ENCODE results near the gene IKZF1. TPM values are rescaled to one million over a fixed set of nuclear protein-coding genes. Genes with fewer than 3 reads are reported as not detected.
A peak's percentile ranks its signal among the peaks of the same experiment; 100 is the strongest.
"Not testable (repeated sequence)": the region's sequence is repeated elsewhere in the genome, so short reads cannot be mapped to it uniquely, and the experiment has no call there.

Gene IKZF1
- total RNA-seq, 2 donors from 2014 or later = 5.6 to 11.2 TPM

GRCh38 chr7:50324113-50324512, 19.6 kb downstream of the IKZF1 start:
- intact Hi-C loops (cut with DNase I, micrococcal nuclease) = no loop called here
- DNase-seq = no peak
- ATAC-seq = no peak

- DNase-seq (no peak), ATAC-seq (no peak)
- intact Hi-C loops (cut with DNase I, micrococcal nuclease) = no loop called here
Measured at GRCh38 chr7:50327443-50327842, 22.9 kb downstream of the IKZF1 start.

- intact Hi-C loops (cut with DNase I, micrococcal nuclease) = no loop called here
- no peak for ATAC-seq
- DNase-seq = no peak
Measured at GRCh38 chr7:50329775-50330174, 25.3 kb downstream of the IKZF1 start.

- DNase-seq (no peak), ATAC-seq (no peak)
- intact Hi-C loops (cut with DNase I, micrococcal nuclease) = no loop called here
Measured at GRCh38 chr7:50330254-50330653, 25.7 kb downstream of the IKZF1 start.

GRCh38 chr7:50330696-50331095, 26.2 kb downstream of the IKZF1 start:
- ATAC-seq (no peak), DNase-seq (no peak)
- intact Hi-C loops (cut with DNase I, micrococcal nuclease) = no loop called here

GRCh38 chr7:50331564-50332208, 27.2 kb downstream of the IKZF1 start:
- intact Hi-C loops (cut with DNase I, micrococcal nuclease) = no loop called here
- ATAC-seq (no peak), DNase-seq (no peak)

GRCh38 chr7:50332241-50333165, 28.0 kb downstream of the IKZF1 start:
- ATAC-seq = no peak
- no peak for DNase-seq
- intact Hi-C loops (cut with DNase I, micrococcal nuclease) = no loop called here

GRCh38 chr7:50333221-50333651, 28.7 kb downstream of the IKZF1 start:
- intact Hi-C loops (cut with DNase I, micrococcal nuclease) = no loop called here
- no peak for DNase-seq
- ATAC-seq = no peak

GRCh38 chr7:50334341-50334994, 30.0 kb downstream of the IKZF1 start:
- intact Hi-C loops (cut with DNase I, micrococcal nuclease) = no loop called here
- ATAC-seq (no peak), DNase-seq (no peak)

GRCh38 chr7:50335230-50335794, 30.8 kb downstream of the IKZF1 start:
- ATAC-seq = no peak
- intact Hi-C loops (cut with DNase I, micrococcal nuclease) = no loop called here
- no peak for DNase-seq

- intact Hi-C loops (cut with DNase I, micrococcal nuclease) = no loop called here
- peak; percentile 19 for ATAC-seq
- peak; percentile 46 to 58 for DNase-seq
Measured at GRCh38 chr7:50335795-50336754, 31.6 kb downstream of the IKZF1 start.

- ATAC-seq (no peak), DNase-seq (no peak)
- intact Hi-C loops (cut with DNase I, micrococcal nuclease) = no loop called here
Measured at GRCh38 chr7:50336894-50337703, 32.6 kb downstream of the IKZF1 start.

GRCh38 chr7:50339472-50339871, 35.0 kb downstream of the IKZF1 start:
- intact Hi-C loops (cut with DNase I, micrococcal nuclease); ATAC-seq; DNase-seq: not testable (repeated sequence)

GRCh38 chr7:50339990-50340500, 35.5 kb downstream of the IKZF1 start:
- no peak for ATAC-seq
- no peak for DNase-seq
- intact Hi-C loops (cut with DNase I, micrococcal nuclease) = no loop called here

GRCh38 chr7:50341724-50342123, 37.2 kb downstream of the IKZF1 start:
- ATAC-seq (no peak), DNase-seq (no peak)
- intact Hi-C loops (cut with DNase I, micrococcal nuclease) = no loop called here

- ATAC-seq (no peak), DNase-seq (peak in 1 of 2 donors; percentile 49)
- intact Hi-C loops (cut with DNase I, micrococcal nuclease) = no loop called here
Measured at GRCh38 chr7:50342616-50343114, 38.1 kb downstream of the IKZF1 start.
